COLO668 (cell line): ENCODE data around the gene NAGA.
"Not testable (repeated sequence)": the region's sequence is repeated elsewhere in the genome, so short reads cannot be mapped to it uniquely, and the experiment has no call there.

ENCODE experiments used
- DNase-seq: peaks from one replicate; lab custom pipeline; 2025; ENCODE audit not compliant: unreplicated experiment; lab: John Stamatoyannopoulos, UW

Gene NAGA

DNA sequence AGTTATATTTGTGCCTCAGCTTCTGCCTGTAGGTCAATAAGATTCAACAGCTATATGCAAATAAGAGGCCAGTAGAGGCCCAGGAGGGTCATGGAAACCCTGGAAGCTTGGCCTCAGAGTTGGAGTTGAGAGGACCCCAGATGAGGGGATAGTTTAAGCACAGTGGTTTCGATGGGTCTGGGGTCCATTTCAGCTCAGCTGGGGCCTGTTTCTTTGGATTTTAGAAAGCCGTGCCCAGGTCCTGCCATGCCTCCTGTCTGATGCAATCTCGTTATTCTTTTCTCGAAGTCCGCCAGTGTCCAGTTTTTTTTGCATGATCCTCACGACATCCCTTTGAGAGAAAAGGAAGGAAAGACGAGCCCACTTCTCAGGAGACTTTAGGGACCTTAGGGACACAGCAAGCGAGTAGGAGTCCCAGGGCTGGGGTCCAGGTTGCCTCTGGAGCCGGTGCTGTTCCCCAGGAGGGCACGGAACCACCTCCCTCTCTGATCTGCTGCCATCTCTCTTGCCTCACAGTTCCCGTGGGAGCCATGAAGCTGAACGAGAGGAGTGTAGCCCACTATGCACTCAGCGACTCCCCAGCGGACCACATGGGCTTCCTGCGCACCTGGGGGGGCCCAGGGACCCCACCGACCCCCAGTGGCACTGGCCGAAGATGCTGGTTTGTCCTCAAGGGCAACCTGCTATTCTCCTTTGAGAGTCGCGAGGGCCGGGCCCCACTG, 6.3 kb upstream of the NAGA start:
- no peak for DNase-seq

GRCh38 chr22:42074846-42075676, 4.4 kb upstream of the NAGA start:
- no peak for DNase-seq

- peak; percentile 33 for DNase-seq
Measured at GRCh38 chr22:42074132-42074811, 3.7 kb upstream of the NAGA start, which contains the start of gene PHETA2. PHETA2 (plus strand) TSS chr22:42074248; CDS start chr22:42077294, 3,046 bp downstream.

GRCh38 chr22:42073621-42074041, 3.0 kb upstream of the NAGA start:
- DNase-seq = no peak

DNA sequence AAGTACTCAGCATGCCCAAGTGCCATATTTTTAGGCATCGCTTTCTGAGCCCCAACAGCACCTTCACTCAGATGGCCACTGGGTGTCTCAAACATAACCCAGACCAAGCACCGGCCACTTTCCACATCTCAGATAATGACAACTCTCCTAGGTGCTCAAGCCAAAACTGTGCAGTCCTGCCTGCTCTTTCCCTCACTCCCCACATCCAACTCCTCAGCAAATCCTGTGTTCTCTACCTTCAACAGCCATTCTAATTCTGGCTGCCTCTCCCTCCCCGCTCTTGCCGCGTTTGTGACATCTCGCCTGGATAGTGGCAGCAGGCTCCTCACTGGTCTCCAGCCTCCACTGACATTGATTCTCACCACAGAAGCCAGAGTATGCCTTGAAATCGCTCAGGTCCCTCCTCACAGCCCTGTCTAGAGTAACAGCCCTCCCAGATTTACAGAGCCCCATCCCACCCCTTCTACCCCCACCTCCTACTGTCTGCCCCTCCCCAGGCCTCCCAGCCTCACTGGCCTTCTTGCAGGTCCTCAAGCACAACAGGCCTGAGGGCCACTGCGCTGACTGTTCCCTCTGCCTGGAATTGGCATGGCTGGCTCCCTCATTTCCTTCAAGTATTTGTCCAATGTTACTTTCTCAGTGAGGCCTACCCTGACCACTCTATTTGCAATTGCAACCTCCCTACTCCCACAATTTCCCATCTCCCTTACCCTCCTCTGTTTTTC, 2.2 kb upstream of the NAGA start:
- DNase-seq = no peak

GRCh38 chr22:42071508-42071907, 896 bp upstream of the NAGA start:
- not testable (repeated sequence) for DNase-seq

DNA sequence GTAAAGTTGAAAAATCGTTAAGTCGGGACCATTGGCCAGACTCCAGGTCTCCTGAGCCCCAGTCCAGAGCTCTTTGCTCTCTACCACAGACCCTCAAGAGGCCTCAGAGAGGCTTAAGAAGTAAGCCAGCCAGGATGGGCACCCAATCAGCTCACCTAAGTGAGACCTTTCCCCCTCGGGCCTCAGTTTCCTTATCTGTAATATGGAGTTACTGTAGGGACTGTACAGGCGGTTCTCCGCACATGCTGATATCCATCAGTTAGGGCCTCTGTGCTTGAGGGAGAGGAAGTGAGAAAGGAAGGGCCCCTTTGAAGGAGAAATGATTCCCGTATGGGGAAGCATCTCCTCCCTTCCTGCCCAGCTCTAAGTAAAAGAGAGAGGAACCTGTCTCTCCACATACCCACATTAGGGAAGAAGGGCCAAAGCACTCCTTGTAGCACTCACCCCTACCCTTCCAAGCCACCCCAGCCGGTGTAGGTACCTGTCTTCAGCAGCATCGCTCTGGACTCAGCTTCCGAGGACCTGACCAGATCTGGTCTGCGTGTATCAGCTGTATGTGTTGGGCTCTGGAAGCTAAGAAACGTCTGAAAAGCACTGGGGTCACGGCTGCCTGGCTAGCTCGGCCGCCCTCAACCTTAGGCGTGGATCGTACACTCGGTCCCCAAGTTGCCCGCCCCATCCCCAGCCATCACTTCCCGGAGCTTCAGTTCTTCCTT, 653 bp downstream of the NAGA start:
- peak; percentile 47 for DNase-seq

GRCh38 chr22:42068291-42068690, 2.3 kb downstream of the NAGA start:
- DNase-seq = no peak

DNA sequence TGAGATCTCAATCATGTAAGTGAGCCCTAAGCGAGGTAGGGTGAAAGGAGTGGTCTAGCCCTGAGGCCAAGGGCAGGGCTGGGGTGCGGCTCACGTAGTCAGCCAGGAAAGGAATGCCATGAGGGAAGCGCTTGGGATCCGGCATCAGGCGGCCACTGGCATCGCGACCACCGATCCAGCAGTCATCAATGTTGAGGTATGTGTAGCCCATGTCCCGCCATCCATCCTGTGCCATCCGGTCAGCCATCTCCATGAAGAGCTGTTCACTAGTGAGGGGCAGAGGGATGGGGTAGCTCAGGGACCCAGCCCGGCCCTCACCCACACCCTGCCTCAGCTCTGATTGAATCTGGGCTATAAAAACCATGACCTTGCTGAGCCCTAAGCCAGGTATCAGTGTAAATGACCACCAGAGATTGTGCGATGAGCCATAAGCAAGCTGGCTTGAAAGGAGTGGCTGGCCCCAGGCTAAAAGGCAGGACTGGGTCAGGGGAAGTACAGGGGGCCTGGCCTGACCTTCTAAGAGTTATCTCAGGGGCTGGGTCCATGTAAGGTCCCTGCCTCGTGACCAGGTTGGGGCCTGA, 2.9 kb downstream of the NAGA start:
- no peak for DNase-seq

GRCh38 chr22:42066937-42067336, 3.7 kb downstream of the NAGA start:
- DNase-seq = no peak

DNA sequence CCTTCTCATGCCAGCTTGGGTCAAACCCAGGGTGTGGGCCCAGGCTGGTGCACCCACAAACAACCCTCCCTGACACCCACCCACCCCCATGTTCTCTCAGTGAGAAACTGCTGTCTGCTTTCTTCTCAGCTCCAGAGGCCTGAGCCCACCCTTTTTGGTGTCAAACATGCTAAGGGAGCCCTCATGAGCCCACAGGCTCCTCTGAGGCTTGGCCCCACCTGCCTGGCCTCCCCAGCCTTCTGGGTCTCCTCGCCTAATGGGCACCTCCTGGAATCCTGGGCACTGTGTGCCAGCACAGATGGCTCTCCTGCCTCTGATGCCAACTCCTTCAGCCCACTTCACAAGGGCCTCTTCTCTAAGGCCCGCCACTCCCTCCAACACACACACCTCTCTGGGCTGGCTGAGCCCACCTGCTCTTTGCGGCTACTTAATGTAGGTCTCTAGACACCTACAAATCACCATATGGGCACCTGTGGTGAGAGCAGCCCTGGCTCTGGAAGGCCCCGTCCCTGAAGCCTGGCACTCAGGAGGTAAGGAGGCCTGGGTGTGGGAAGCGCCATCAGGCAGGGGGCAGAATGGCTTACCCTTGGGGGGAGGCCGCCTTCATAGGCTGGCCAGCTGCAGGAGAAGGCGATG, 4.4 kb downstream of the NAGA start:
- DNase-seq = no peak

GRCh38 chr22:42065438-42066125, 5.0 kb downstream of the NAGA start:
- DNase-seq = no peak

DNA sequence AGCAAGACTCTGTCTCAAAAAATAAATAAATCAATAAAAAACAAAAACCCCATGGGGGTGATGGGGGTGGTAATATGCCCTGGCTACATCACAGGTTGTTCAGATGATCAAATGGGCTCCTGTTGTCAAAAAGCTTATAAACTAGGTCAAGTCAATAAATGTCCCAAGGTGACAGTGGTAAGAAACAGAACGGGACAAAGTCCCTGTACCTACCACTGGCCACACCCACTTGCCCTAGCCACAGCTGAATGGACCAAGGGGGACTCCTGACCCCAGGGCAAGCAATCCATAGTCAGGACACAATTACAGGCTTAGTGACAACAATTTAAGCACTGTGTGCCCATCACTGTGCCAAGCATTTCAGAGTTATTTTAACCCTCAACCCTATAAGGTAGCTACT, 6.0 kb downstream of the NAGA start:
- no peak for DNase-seq

DNA sequence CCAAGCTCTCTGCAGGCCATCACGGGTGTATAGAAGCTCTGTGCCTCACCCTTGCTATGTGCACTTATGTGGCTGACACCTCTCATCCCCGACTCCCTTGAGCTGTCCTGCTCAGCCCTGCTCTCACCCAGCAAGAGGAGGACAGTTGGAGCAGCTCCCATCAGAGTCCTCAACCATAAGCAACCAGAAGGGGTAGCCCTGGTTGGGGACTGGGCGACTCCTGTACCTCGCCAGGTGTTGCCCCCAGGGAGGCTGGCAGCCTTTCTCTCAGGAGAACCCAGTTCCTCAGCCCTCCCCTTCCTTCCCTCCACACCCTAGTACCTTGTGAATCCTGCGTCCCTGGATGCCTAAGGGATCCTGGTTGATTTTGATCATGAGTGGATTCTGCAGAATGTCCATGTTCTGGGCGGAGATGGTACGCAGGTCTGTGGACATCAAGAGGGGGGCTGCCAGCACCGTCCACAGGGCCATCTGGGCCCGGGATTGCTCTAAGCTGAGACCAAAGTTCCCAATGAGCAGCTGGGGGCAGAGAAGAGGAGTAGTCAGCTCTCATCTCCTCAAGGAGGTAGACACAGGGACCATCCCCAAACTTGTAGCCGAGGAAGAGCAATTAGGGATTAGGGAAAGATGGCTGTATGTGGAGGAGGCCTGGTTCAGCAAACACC, 8.0 kb downstream of the NAGA start:
- DNase-seq = no peak

GRCh38 chr22:42061041-42061440, 9.6 kb downstream of the NAGA start:
- DNase-seq = no peak

GRCh38 chr22:42060489-42060888, 10.1 kb downstream of the NAGA start:
- DNase-seq = no peak

- no peak for DNase-seq
Measured at GRCh38 chr22:42056757-42057511, 13.7 kb downstream of the NAGA start.

GRCh38 chr22:42052765-42053164, 17.8 kb downstream of the NAGA start:
- no peak for DNase-seq
